ACC112 (cell line): ENCODE measurements around the gene CX3CL1.

ENCODE experiments used
- H2AFZ ChIP-seq: fragments of 200-600 bp; sonication (generic); one replicate; pipeline ENCODE4 v1.6.0; 2017; ENCODE audit warnings: antibody characterized with exemption, low read length; ENCODE audit not compliant: unreplicated experiment
- H3K27ac ChIP-seq: fragments of 200-600 bp; sonication (generic); 2 replicates; pipeline ENCODE4 v1.5.1; 2014; ENCODE audit warnings: low read depth, mild to moderate bottlenecking, antibody characterized with exemption, low read length, moderate library complexity
- H3K27me3 ChIP-seq: fragments of 200-600 bp; sonication (generic); 2 replicates; pipeline ENCODE4 v1.6.1; 2014; ENCODE audit warnings: mild to moderate bottlenecking, antibody characterized with exemption, low read length, moderate library complexity, mixed read lengths; ENCODE audit not compliant: insufficient read depth
- H3K36me3 ChIP-seq: fragments of 200-600 bp; sonication (generic); 2 replicates; pipeline ENCODE4 v1.6.1; 2016; ENCODE audit warnings: mild to moderate bottlenecking, antibody characterized with exemption, low read length, moderate library complexity, mixed read lengths; ENCODE audit not compliant: insufficient read depth
- H3K4me1 ChIP-seq: fragments of 200-600 bp; sonication (generic); one replicate; pipeline ENCODE4 v1.6.1; 2016; ENCODE audit warnings: low read length, mixed read lengths; ENCODE audit not compliant: insufficient read depth, unreplicated experiment, control insufficient read depth
- H3K4me3 ChIP-seq: fragments of 200-600 bp; sonication (generic); 2 replicates; pipeline ENCODE4 v1.5.1; 2014; ENCODE audit warnings: mild to moderate bottlenecking, low read depth, low read length
- H3K79me2 ChIP-seq: fragments of 200-600 bp; sonication (generic); one replicate; pipeline ENCODE4 v1.6.0; 2016; ENCODE audit warnings: low read length; ENCODE audit not compliant: control insufficient read depth, unreplicated experiment, insufficient read depth

CX3CL1 gene

GRCh38 chr16:57407521-57408353 lies 35.4 kb downstream of the CX3CL1 start:
- Histone ChIP-seq H3K27me3 (peaks cover 14% of the 10 kb centered on the region), H3K36me3 (no peaks in the 10 kb centered on the region), H3K4me1 (no peaks in the 10 kb centered on the region), H3K4me3 (no peak overlapping the region), H3K79me2 (no peaks in the 10 kb centered on the region), H2AFZ (no peak overlapping the region), H3K27ac (no peak overlapping the region)

GRCh38 chr16:57409065-57409464 lies 36.8 kb downstream of the CX3CL1 start:
- Histone ChIP-seq H3K4me3 (no peak overlapping the region), H3K27ac (no peak overlapping the region), H3K27me3 (peaks cover 13% of the 10 kb centered on the region), H2AFZ (no peak overlapping the region), H3K36me3 (no peaks in the 10 kb centered on the region), H3K79me2 (no peaks in the 10 kb centered on the region), H3K4me1 (no peaks in the 10 kb centered on the region)

DNA sequence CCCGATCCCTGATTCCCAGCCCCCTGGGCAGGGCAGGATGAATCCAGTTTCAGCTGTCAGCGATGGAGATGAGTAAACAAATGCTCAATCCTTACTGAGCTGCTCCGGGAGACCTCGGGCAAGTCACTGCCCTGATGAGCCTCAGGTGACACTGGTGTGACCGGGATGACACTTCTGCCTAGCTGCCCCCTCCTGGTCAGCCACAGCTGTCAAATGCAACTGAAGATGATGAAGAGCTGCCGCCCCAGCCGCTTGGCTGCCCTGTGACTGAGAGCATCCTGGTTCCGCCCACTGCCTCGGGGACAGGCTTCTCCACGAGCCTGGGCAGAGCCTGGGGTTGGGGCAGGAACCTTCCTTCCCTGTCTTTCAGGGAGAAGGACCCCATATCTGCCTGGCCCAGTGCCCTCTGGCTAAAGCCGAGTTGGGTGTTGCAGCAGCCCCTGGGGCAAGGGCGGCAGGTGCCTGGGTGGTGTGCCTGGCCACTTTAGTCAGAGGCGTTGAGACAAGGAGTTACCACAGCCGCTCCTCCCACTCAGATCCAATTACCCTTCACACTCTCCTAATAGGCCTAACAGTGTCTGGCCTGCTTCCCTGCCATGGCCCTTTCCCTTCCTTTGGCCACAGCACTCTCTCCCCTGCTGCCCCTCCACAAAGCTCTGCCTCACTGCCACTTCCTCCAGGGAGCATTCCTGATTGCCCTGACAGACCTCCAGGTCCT lies 37.7 kb downstream of the CX3CL1 start:
- H3K27me3 ChIP-seq = peaks cover 13% of the 10 kb centered on the region
- no peak overlapping the region for H3K4me3 ChIP-seq
- no peak overlapping the region for H2AFZ ChIP-seq
- H3K36me3 ChIP-seq = no peaks in the 10 kb centered on the region
- no peaks in the 10 kb centered on the region for H3K4me1 ChIP-seq
- H3K79me2 ChIP-seq = no peaks in the 10 kb centered on the region
- H3K27ac ChIP-seq = no peak overlapping the region

GRCh38 chr16:57411362-57411976 lies 39.2 kb downstream of the CX3CL1 start:
- no peak overlapping the region for H3K4me3 ChIP-seq
- no peaks in the 10 kb centered on the region for H3K4me1 ChIP-seq

GRCh38 chr16:57412584-57412983 lies 40.3 kb downstream of the CX3CL1 start:
- no peak overlapping the region for H3K27ac ChIP-seq
- H3K36me3 ChIP-seq = no peaks in the 10 kb centered on the region
- H3K27me3 ChIP-seq = peaks cover 8% of the 10 kb centered on the region
- H3K4me3 ChIP-seq = no peak overlapping the region
- no peaks in the 10 kb centered on the region for H3K4me1 ChIP-seq
- no peak overlapping the region for H2AFZ ChIP-seq
- no peaks in the 10 kb centered on the region for H3K79me2 ChIP-seq

More at GRCh38 chr16:57411362-57411976, 39.2 kb downstream of the CX3CL1 start:
- H3K27ac ChIP-seq = no peak overlapping the region
- H3K79me2 ChIP-seq = no peaks in the 10 kb centered on the region
- no peaks in the 10 kb centered on the region for H3K36me3 ChIP-seq
- no peak overlapping the region for H2AFZ ChIP-seq
- peaks cover 10% of the 10 kb centered on the region for H3K27me3 ChIP-seq

DNA sequence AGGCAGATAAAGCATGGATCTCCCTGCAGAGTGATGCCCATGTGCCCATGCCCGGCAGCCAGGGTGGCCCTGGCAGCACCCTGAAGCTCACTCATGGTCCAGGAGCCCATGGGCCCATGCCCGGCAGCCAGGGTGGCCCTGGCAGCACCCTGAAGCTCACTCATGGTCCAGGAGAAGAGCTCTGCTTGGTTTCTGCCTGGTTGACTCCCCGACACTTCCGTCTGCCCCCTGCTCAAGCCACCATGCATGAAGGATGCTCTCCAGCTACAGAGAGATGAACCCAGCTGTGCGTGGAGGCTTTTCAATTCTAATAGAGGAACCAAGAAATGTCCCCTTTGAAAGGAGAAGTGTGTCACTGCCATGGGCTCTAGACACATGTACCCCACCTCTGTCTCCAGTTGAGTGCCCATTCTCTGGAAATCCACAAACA lies 41.0 kb downstream of the CX3CL1 start:
- Histone ChIP-seq H3K36me3 (no peaks in the 10 kb centered on the region), H3K4me3 (no peak overlapping the region), H3K27ac (no peak overlapping the region), H3K4me1 (no peaks in the 10 kb centered on the region), H2AFZ (no peak overlapping the region), H3K79me2 (no peaks in the 10 kb centered on the region), H3K27me3 (peaks cover 2% of the 10 kb centered on the region; the same call in 1 of the 2 replicates)

DNA sequence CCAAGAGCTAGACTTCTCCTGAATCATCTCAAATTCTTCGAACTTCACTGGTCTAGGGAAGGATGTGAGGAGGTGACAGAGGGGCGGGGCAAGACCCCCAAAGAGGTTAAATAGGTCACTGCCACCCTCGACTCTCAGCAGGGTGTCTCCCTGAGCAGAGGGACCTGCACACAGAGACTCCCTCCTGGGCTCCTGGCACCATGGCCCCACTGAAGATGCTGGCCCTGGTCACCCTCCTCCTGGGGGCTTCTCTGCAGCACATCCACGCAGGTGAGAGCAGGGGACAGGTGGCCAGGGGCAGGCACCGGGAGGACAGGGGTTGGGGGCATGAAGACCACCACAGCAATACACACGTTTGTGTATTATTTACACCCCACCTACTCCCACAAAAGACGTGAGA lies 41.4 kb downstream of the CX3CL1 start:
- H3K79me2 ChIP-seq = no peaks in the 10 kb centered on the region
- H3K27me3 ChIP-seq = peaks cover 2% of the 10 kb centered on the region; the same call in 1 of the 2 replicates
- no peaks in the 10 kb centered on the region for H3K36me3 ChIP-seq
- H3K4me1 ChIP-seq = peaks cover 3% of the 10 kb centered on the region
- no peak overlapping the region for H2AFZ ChIP-seq
- H3K27ac ChIP-seq = no peak overlapping the region
- H3K4me3 ChIP-seq = no peak overlapping the region

DNA sequence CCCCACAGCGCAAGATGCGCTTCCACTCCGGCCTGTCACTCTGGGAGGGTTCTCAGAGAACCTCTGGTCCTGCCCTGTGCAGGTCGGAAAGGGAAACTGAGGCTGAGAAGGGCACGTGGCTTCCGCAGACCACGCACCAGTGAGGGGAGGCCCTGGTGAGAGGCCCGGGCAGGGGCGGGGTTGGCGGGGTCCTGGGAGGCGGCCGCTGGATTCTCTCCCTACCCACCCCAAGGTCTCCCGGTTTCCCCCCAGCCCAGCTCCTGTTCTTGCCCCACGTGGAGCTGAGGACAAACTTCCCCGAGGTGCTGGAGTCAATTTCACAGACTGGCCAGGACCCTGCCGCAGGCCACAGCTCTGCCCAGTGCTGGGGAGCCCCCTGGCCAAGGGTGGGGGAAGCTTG lies 43.8 kb downstream of the CX3CL1 start:
- Histone ChIP-seq H3K27me3 (no peaks in the 10 kb centered on the region), H3K36me3 (no peaks in the 10 kb centered on the region), H2AFZ (no peak overlapping the region), H3K4me1 (peaks cover 5% of the 10 kb centered on the region), H3K4me3 (no peak overlapping the region), H3K27ac (no peak overlapping the region), H3K79me2 (no peaks in the 10 kb centered on the region)

GRCh38 chr16:57419506-57419905 lies 47.2 kb downstream of the CX3CL1 start:
- H3K4me1 ChIP-seq = peaks cover 12% of the 10 kb centered on the region
- no peak overlapping the region for H2AFZ ChIP-seq
- no peaks in the 10 kb centered on the region for H3K27me3 ChIP-seq
- no peak overlapping the region for H3K27ac ChIP-seq
- H3K36me3 ChIP-seq = no peaks in the 10 kb centered on the region
- no peak overlapping the region for H3K4me3 ChIP-seq
- H3K79me2 ChIP-seq = no peaks in the 10 kb centered on the region

DNA sequence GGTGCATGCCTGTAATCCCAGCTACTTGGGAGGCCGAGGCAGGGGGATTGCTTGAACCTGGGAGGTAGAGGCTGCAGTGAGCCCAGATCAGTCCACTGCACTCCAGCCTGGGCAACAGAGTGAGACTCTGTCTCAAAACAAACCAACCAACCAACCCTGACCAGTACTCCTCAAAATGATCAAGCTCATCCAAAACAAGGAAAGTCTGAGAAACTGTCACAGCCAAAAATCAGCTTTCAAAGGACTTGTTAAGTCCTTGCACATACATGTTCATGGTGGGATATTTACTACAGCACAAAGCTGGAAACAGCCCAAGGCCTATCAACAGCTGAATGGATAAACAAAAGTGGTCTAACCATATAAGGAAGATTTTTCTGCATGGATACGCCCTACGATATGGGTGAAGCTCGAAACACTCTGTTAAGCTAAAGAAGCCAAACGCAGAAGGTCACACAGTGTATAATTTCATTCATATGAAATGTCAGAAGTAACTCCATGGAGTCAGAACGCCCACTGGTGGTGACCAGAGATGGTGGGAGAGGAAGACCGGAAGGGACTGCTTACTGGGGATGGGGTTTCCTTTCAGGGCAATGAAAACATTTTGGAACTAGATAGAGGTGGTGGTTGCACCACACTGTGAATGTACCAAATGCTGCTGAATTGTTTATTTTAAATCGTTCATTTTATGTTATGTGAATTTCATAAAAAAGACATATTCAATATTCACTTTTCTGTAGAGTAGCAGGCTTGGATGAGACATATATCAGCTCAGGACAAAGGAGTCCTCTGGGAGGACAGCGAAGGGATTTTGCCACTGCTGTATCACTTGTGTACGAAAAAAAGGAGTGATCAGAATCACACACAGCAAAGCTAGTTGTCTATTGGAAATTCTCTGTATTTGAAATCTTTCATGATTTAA lies 50.0 kb downstream of the CX3CL1 start:
- H3K4me3 ChIP-seq = no peak overlapping the region
- H3K27me3 ChIP-seq = no peaks in the 10 kb centered on the region
- no peak overlapping the region for H3K27ac ChIP-seq
- H3K36me3 ChIP-seq = no peaks in the 10 kb centered on the region
- peak overlapping the region; percentile 21 for H2AFZ ChIP-seq
- peaks cover 12% of the 10 kb centered on the region for H3K4me1 ChIP-seq
- no peaks in the 10 kb centered on the region for H3K79me2 ChIP-seq
